A549 (cell line): ENCODE data around the gene LRP6. TPM values are rescaled to one million over a fixed set of nuclear protein-coding genes. Genes with fewer than 3 reads are reported as not detected.
A peak's percentile ranks its signal among the peaks of the same experiment; 100 is the strongest.

ENCODE experiments used
- ATAC-seq, 2 experiments: fragments of 200-7000 bp in 1 of 2; fragments of >200 bp in 1 of 2; cut with Nextera tagmentation in 1 of 2; cut with Tn5 transposase in 1 of 2; 3 replicates each; pipeline versions ENCODE4 v1.8.0 to v1.9.1; 2018 to 2020; ENCODE audit warnings: mild to moderate bottlenecking in 1 of 2, moderate library complexity in 1 of 2
- CTCF ChIA-PET: fragments of 300-600 bp; sonication (Branson Sonifier 250); formaldehyde crosslinking; extraction: SDS; loops from one replicate; lab custom pipeline; 2021; ENCODE audit warnings: antibody characterized with exemption, inconsistent platforms; lab: Yijun Ruan, JAX
- POLR2A ChIA-PET: fragments of 350-600 bp; formaldehyde crosslinking; extraction: SDS; loops from one replicate; lab custom pipeline; 2021; ENCODE audit warnings: antibody characterized with exemption, inconsistent platforms; lab: Yijun Ruan, JAX
- DNase-seq, 2 experiments: peaks; one replicate each; pipeline versions ENCODE4 v3.0.0 to v3.0.0-alpha.2; 2011 to 2016; ENCODE audit warnings: low read depth in 1 of 2, low spot score in 1 of 2
- FAIRE-seq: peaks from 2 replicates; lab custom pipeline; 2011; peaks lifted over from hg19 to GRCh38; lab: Jason Lieb, UNC
- H3K27ac ChIP-seq, 2 experiments: fragments of >200 bp; sonication (Bioruptor Twin); formaldehyde crosslinking; 3 replicates each; pipeline ENCODE4 v1.5.1; 2016 to 2017
- H3K4me1 ChIP-seq: fragments of >200 bp; sonication (Bioruptor Twin); formaldehyde crosslinking; 3 replicates; pipeline ENCODE4 v1.6.1; 2016
- H3K4me2 ChIP-seq: fragments of >200 bp; sonication (Bioruptor Twin); formaldehyde crosslinking; 3 replicates; pipeline ENCODE4 v1.6.1; 2016
- H3K4me3 ChIP-seq: fragments of >200 bp; sonication (Bioruptor Twin); formaldehyde crosslinking; 3 replicates; pipeline ENCODE4 v1.5.1; 2016
- H3K9me3 ChIP-seq: fragments of >200 bp; sonication (Bioruptor Twin); formaldehyde crosslinking; 3 replicates; pipeline ENCODE4 v1.6.1; 2016
- BHLHE40 ChIP-seq: IDR thresholded peaks from 2 replicates; pipeline ENCODE4 v1.6.1; 2012; ENCODE audit warnings: low read depth, low read length, inconsistent platforms
- CBX2 ChIP-seq: fragments of 200-600 bp; sonication (generic); IDR thresholded peaks from 2 replicates; pipeline ENCODE4 v1.6.1; 2016; ENCODE audit warnings: low read depth, mild to moderate bottlenecking, borderline replicate concordance
- CBX8 ChIP-seq: fragments of 200-600 bp; sonication (generic); IDR thresholded peaks from 2 replicates; pipeline ENCODE4 v1.6.1; 2016
- EHF ChIP-seq: fragments of 250-450 bp; sonication (Bioruptor Pico); IDR thresholded peaks from 2 replicates; pipeline ENCODE4 v1.5.0; 2020; ENCODE audit warnings: mild to moderate bottlenecking
- EHMT2 ChIP-seq: fragments of 200-600 bp; sonication (generic); IDR thresholded peaks from 2 replicates; pipeline ENCODE4 v1.6.1; 2016; ENCODE audit warnings: antibody characterized with exemption, low read depth, mild to moderate bottlenecking, moderate library complexity
- EP300 ChIP-seq, 2 experiments: fragments of >200 bp; sonication (Bioruptor Twin); formaldehyde crosslinking; IDR thresholded peaks; 2 replicates in 1 of 2; 3 replicates in 1 of 2; pipeline ENCODE4 v1.6.1; 2016 to 2017
- ESRRA ChIP-seq: fragments of 150-350 bp; IDR thresholded peaks from 2 replicates; pipeline ENCODE4 v1.6.1; 2014; ENCODE audit warnings: mild to moderate bottlenecking, low read length, borderline replicate concordance
- FOSB ChIP-seq: fragments of 250-450 bp; sonication (Bioruptor Pico); IDR thresholded peaks from 2 replicates; pipeline ENCODE4 v1.5.0; 2020; ENCODE audit warnings: mild to moderate bottlenecking, moderate library complexity
- FOSL2 ChIP-seq, 2 experiments: fragments of 450-650 bp in 1 of 2; fragments of >200 bp in 1 of 2; sonication (Bioruptor Twin) in 1 of 2; formaldehyde crosslinking; IDR thresholded peaks; 2 replicates each; pipeline versions ENCODE4 v1.5.0 to v1.6.1; 2016 to 2020; ENCODE audit warnings: mild to moderate bottlenecking in 1 of 2, moderate library complexity in 1 of 2
- FOXS1 ChIP-seq: fragments of 250-450 bp; sonication (Bioruptor Pico); IDR thresholded peaks from 2 replicates; pipeline ENCODE4 v1.5.0; 2020; ENCODE audit warnings: mild to moderate bottlenecking, moderate library complexity
- HDAC2 ChIP-seq: fragments of 200-600 bp; sonication (generic); IDR thresholded peaks from 2 replicates; pipeline ENCODE4 v1.6.1; 2016
- HEYL ChIP-seq: fragments of 250-450 bp; sonication (Bioruptor Pico); IDR thresholded peaks from 2 replicates; pipeline ENCODE4 v1.8.0; 2021; ENCODE audit warnings: mild to moderate bottlenecking, moderate library complexity
- HOXA7 ChIP-seq: fragments of 250-450 bp; sonication (Bioruptor Pico); IDR thresholded peaks from 2 replicates; pipeline ENCODE4 v1.5.0; 2020; ENCODE audit warnings: mild to moderate bottlenecking, moderate library complexity
- HOXB13 ChIP-seq: fragments of 250-450 bp; sonication (Bioruptor Pico); IDR thresholded peaks from 2 replicates; pipeline ENCODE4 v1.5.0; 2020; ENCODE audit warnings: low read depth, mild to moderate bottlenecking, moderate library complexity
- KDM1A ChIP-seq: fragments of 200-600 bp; sonication (generic); IDR thresholded peaks from 2 replicates; pipeline ENCODE4 v1.6.1; 2016; ENCODE audit warnings: low read depth, mild to moderate bottlenecking
- MAFK ChIP-seq: fragments of 450-650 bp; IDR thresholded peaks from 2 replicates; pipeline ENCODE4 v1.6.1; 2014; ENCODE audit not compliant: partially characterized antibody
- MYC ChIP-seq: IDR thresholded peaks from 2 replicates; pipeline ENCODE4 v1.6.1; 2012; ENCODE audit warnings: mild to moderate bottlenecking, inconsistent platforms, low read length, improper control_type of control experiment, borderline replicate concordance
- PHF8 ChIP-seq: fragments of 200-600 bp; sonication (generic); IDR thresholded peaks from 2 replicates; pipeline ENCODE4 v1.6.1; 2016; ENCODE audit warnings: low read depth, mild to moderate bottlenecking, antibody characterized with exemption, moderate library complexity, borderline replicate concordance
- POLR2A ChIP-seq: IDR thresholded peaks from 2 replicates; pipeline ENCODE4 v1.6.1; 2012; ENCODE audit warnings: mild to moderate bottlenecking, low read length
- SMC3 ChIP-seq: fragments of >200 bp; sonication (Bioruptor Twin); formaldehyde crosslinking; IDR thresholded peaks from 3 replicates; pipeline ENCODE4 v1.6.1; 2018; ENCODE audit warnings: inconsistent platforms
- ZC3H11A ChIP-seq: fragments of 450-650 bp; IDR thresholded peaks from 2 replicates; pipeline ENCODE4 v1.6.1; 2014; ENCODE audit warnings: antibody characterized with exemption, mild to moderate bottlenecking
- ZSCAN20 ChIP-seq: fragments of 250-450 bp; sonication (Bioruptor Pico); IDR thresholded peaks from 2 replicates; pipeline ENCODE4 v1.8.0; 2022; ENCODE audit warnings: mild to moderate bottlenecking, moderate library complexity
- WGBS: methylation state at CpG from one replicate; pipeline ENCODE4 v1.1.6; 2017; ENCODE audit errors: missing lambda C conversion rate; 5-methylcytosine and 5-hydroxymethylcytosine counted together
- polyA plus RNA-seq, 4 experiments: library from polyadenylated mRNA; depleted of rRNA in 3 of 4; stranded (reverse); fragments of >200 nt; fragmentation: RNase III in 1 of 4; extraction: RNeasy Plus Mini Kit Qiagen cat#74134 plus additional on column Dnase treatment in 1 of 4; gene quantifications; 2 replicates in 3 of 4; 3 replicates in 1 of 4; pipeline ENCODE4 v1.2.3, GENCODE V29; 2011 to 2017
- TF ChIP-seq, protein P1 (sequence below): IDR thresholded peaks from 2 replicates; pipeline ENCODE4 v1.6.1; 2012
- TF ChIP-seq, protein P2 (sequence below): fragments of >200 bp; sonication (Bioruptor Twin); formaldehyde crosslinking; IDR thresholded peaks from 2 replicates; pipeline ENCODE4 v1.6.1; 2016
- TF ChIP-seq, protein P3 (sequence below): IDR thresholded peaks from 2 replicates; pipeline ENCODE4 v1.6.1; 2012
- TF ChIP-seq, protein P4 (sequence below): IDR thresholded peaks from 2 replicates; pipeline ENCODE4 v1.6.1; 2012; ENCODE audit warnings: low read depth, borderline replicate concordance
- TF ChIP-seq, protein P5 (sequence below): fragments of 150-350 bp; IDR thresholded peaks from 2 replicates; pipeline ENCODE4 v1.6.1; 2014; ENCODE audit warnings: low read depth, mild to moderate bottlenecking, low read length

LRP6 gene
- polyA plus RNA-seq, 2 of the 4 experiments (the other 2 are of a cell fraction), result 26.6 to 50.3 TPM

DNA sequence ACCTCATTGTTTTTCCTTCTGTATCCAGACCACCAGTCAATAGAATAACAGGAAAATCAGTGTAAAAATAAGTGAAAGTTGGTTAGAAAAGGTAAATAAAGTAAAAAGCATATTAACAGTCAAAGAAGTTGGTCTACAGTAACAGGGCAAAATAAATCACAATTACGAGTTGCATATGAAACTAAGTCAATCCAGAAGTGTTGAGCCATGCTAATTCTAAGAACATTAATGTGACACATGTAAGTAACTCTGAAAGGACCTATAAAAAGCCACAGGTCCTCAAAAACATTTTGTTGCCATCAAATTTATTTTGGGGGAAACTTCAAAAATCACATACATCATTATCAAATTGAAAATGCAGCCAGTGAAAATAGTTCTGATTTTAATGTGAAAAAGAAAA lies 56.4 kb downstream of the LRP6 start:
- Histone ChIP-seq H3K4me2 (no peak overlapping the region), H3K4me1 (peaks cover 65% of the 10 kb centered on the region), H3K27ac (no peak overlapping the region), H3K4me3 (no peak overlapping the region), H3K9me3 (no peaks in the 10 kb centered on the region)
- 88% methylated on average over 1 of the region's 1 CpG for WGBS
- POLR2A ChIA-PET, result no interaction called here
- TF ChIP-seq ZSCAN20 (no peak), KDM1A (no peak), MAFK (no peak), CBX2 (no peak), ESRRA (no peak), SMC3 (no peak), HOXB13 (no peak), BHLHE40 (no peak), CBX8 (no peak), ZC3H11A (no peak), POLR2A (no peak), EP300 (IDR thresholded peaks at IDR 0.05) (no peak), EHMT2 (no peak), HDAC2 (no peak), MYC (no peak), HOXA7 (CRISPR knock-in tag) (no peak), FOXS1 (CRISPR knock-in tag) (no peak), PHF8 (no peak)
- TF ChIP-seq, protein P1, sequence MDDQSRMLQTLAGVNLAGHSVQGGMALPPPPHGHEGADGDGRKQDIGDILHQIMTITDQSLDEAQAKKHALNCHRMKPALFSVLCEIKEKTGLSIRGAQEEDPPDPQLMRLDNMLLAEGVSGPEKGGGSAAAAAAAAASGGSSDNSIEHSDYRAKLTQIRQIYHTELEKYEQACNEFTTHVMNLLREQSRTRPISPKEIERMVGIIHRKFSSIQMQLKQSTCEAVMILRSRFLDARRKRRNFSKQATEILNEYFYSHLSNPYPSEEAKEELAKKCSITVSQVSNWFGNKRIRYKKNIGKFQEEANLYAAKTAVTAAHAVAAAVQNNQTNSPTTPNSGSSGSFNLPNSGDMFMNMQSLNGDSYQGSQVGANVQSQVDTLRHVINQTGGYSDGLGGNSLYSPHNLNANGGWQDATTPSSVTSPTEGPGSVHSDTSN, result no peak
- TF ChIP-seq, protein P2, sequence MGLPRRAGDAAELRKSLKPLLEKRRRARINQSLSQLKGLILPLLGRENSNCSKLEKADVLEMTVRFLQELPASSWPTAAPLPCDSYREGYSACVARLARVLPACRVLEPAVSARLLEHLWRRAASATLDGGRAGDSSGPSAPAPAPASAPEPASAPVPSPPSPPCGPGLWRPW, result no peak
- CTCF ChIA-PET, result no interaction called here
- FAIRE-seq (no peak), DNase-seq (no peak), ATAC-seq (no peak)

DNA sequence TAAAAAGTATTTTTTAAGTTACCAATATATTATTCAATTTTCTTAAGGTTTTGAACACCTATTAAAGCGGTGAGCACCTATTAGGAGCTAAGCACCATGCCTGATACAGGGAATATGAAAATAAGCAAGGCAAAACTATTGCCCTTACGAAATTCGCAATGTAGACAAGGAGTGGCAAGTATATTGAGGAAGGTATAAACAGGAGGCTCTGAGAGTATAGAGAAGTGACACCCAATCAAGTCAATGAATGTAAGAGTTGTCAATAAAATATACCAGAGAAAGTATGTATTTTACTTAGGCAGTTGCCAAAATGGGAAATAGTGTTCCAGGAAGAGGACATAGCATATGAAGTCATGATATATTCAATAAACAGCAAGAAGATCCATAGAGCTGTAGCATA lies 57.2 kb downstream of the LRP6 start:
- no peaks in the 10 kb centered on the region for H3K9me3 ChIP-seq
- TF ChIP-seq, protein P3, sequence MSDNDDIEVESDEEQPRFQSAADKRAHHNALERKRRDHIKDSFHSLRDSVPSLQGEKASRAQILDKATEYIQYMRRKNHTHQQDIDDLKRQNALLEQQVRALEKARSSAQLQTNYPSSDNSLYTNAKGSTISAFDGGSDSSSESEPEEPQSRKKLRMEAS, result no peak
- TF ChIP-seq, all 56 proteins: peak for 0
- Histone ChIP-seq H3K4me2 (no peak overlapping the region), H3K4me1 (peaks cover 58% of the 10 kb centered on the region), H3K27ac (no peak overlapping the region), H3K4me3 (no peak overlapping the region)
- ATAC-seq (no peak), FAIRE-seq (no peak), DNase-seq (no peak)
- CTCF ChIA-PET, result interaction anchor here (0.9 kb wide), 1 partner anchor 10 kb away, joined by 3 read pairs; no protein-coding TSS in a partner anchor
- WGBS, result 92% methylated on average over 3 of the region's 3 CpGs
- POLR2A ChIA-PET, result no interaction called here

DNA sequence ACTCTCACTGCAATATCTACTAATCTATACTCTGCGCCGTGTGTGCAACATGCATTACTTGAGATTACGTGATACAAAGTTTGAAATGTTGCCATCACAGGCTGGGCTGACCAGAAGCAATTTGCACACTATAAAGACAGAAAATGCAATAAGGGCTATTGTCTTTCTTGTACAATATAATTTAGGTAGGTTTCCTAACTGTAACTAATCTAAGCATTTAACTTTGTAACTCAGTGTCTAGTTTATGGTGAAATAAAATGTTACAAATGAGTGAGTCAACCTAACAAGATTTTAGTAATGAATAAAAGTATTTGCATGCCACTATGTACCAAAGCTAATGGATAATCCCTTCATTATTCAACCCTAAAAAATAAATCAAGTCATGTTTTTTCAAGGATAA lies 57.8 kb downstream of the LRP6 start:
- FAIRE-seq (peak; percentile 46), ATAC-seq (no peak), DNase-seq (no peak)
- Histone ChIP-seq H3K9me3 (no peaks in the 10 kb centered on the region), H3K4me1 (peaks cover 55% of the 10 kb centered on the region), H3K4me3 (no peak overlapping the region), H3K4me2 (no peak overlapping the region; the same call in 2 of the 3 replicates), H3K27ac (no peak overlapping the region)
- ChIA-PET POLR2A (no interaction called here), CTCF (interaction anchor here (0.9 kb wide), 1 partner anchor 9 kb away, joined by 3 read pairs; no protein-coding TSS in a partner anchor)
- 98% methylated on average over 3 of the region's 3 CpGs for WGBS
- TF ChIP-seq ZSCAN20 (no peak), FOSL2 (IDR thresholded peaks at IDR 0.05) (no peak), FOSL2 (CRISPR knock-in tag; IDR thresholded peaks at IDR 0.05) (no peak), HOXA7 (CRISPR knock-in tag) (no peak), CBX2 (no peak), HEYL (CRISPR knock-in tag) (no peak), PHF8 (no peak), EHF (CRISPR knock-in tag) (no peak), FOXS1 (CRISPR knock-in tag) (no peak), FOSB (no peak), MAFK (no peak)
- TF ChIP-seq, protein P2, result no peak
- TF ChIP-seq, protein P4, sequence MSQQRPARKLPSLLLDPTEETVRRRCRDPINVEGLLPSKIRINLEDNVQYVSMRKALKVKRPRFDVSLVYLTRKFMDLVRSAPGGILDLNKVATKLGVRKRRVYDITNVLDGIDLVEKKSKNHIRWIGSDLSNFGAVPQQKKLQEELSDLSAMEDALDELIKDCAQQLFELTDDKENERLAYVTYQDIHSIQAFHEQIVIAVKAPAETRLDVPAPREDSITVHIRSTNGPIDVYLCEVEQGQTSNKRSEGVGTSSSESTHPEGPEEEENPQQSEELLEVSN, result no peak
- TF ChIP-seq, protein P5, sequence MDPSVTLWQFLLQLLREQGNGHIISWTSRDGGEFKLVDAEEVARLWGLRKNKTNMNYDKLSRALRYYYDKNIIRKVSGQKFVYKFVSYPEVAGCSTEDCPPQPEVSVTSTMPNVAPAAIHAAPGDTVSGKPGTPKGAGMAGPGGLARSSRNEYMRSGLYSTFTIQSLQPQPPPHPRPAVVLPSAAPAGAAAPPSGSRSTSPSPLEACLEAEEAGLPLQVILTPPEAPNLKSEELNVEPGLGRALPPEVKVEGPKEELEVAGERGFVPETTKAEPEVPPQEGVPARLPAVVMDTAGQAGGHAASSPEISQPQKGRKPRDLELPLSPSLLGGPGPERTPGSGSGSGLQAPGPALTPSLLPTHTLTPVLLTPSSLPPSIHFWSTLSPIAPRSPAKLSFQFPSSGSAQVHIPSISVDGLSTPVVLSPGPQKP, result no peak
- TF ChIP-seq, protein P1, result no peak
